Chondrocyte (in vitro differentiated cells): ENCODE data around the gene FBXL7. TPM values are rescaled to one million over a fixed set of nuclear protein-coding genes. Genes with fewer than 3 reads are reported as not detected.

Experiments used
- DNase-seq: peaks from one replicate; pipeline ENCODE4 v3.0.0; 2021; ENCODE audit warnings: mixed read lengths, low spot score
- H3K27ac Mint-ChIP-seq: one replicate; pipeline ENCODE4 v1.8.0; 2021; ENCODE audit warnings: mild to moderate bottlenecking, moderate library complexity, mixed read lengths; ENCODE audit not compliant: unreplicated experiment
- H3K27me3 Mint-ChIP-seq: 2 replicates; pipeline ENCODE4 v1.8.0; 2021; ENCODE audit warnings: low read depth, mixed read lengths
- H3K36me3 Mint-ChIP-seq: 2 replicates; pipeline ENCODE4 v1.8.0; 2021; ENCODE audit warnings: low read depth, mixed read lengths
- H3K4me1 Mint-ChIP-seq: 2 replicates; pipeline ENCODE4 v1.8.0; 2021; ENCODE audit warnings: low read depth, mild to moderate bottlenecking, mixed read lengths
- H3K4me3 Mint-ChIP-seq: one replicate; pipeline ENCODE4 v1.8.0; 2021; ENCODE audit warnings: mild to moderate bottlenecking, moderate library complexity, mixed read lengths; ENCODE audit not compliant: unreplicated experiment
- H3K9me3 Mint-ChIP-seq: 2 replicates; pipeline ENCODE4 v1.8.0; 2021; ENCODE audit warnings: low read depth, mixed read lengths
- CTCF ChIP-seq: fragments of 200-600 bp; sonication (generic); IDR thresholded peaks from 2 replicates; pipeline ENCODE4 v1.5.0; 2021; ENCODE audit warnings: antibody characterized with exemption, mild to moderate bottlenecking, moderate library complexity
- total RNA-seq: library from RNA; stranded (reverse); gene quantifications from 3 replicates; pipeline ENCODE4 v1.2.1, GENCODE V29; 2021

FBXL7 gene
- total RNA-seq, 1 donor from 2014 or later = 32.6 TPM

- TF ChIP-seq CTCF = no peak
- Mint-ChIP-seq H3K9me3 (peaks cover 15% of the 10 kb centered on the region), H3K4me3 (no peak overlapping the region), H3K4me1 (no peaks in the 10 kb centered on the region), H3K27ac (no peak overlapping the region), H3K36me3 (peaks cover 9% of the 10 kb centered on the region), H3K27me3 (no peaks in the 10 kb centered on the region)
- no peak for DNase-seq
Observed at GRCh38 chr5:15731699-15732098, 231.7 kb downstream of the FBXL7 start.

- TF ChIP-seq CTCF = no peak
- H3K9me3 Mint-ChIP-seq = no peaks in the 10 kb centered on the region
- no peaks in the 10 kb centered on the region for H3K36me3 Mint-ChIP-seq
- DNase-seq = no peak
- H3K4me1 Mint-ChIP-seq = peaks cover 19% of the 10 kb centered on the region
- H3K4me3 Mint-ChIP-seq = no peak overlapping the region
- H3K27ac Mint-ChIP-seq = no peak overlapping the region
- no peaks in the 10 kb centered on the region for H3K27me3 Mint-ChIP-seq
Observed at GRCh38 chr5:15734058-15734457, 234.1 kb downstream of the FBXL7 start.

GRCh38 chr5:15737036-15737821, 237.2 kb downstream of the FBXL7 start:
- H3K4me3 Mint-ChIP-seq = no peak overlapping the region
- no peaks in the 10 kb centered on the region for H3K9me3 Mint-ChIP-seq
- no peaks in the 10 kb centered on the region for H3K36me3 Mint-ChIP-seq
- H3K4me1 Mint-ChIP-seq = peaks cover 44% of the 10 kb centered on the region
- no peak for TF ChIP-seq CTCF
- H3K27me3 Mint-ChIP-seq = no peaks in the 10 kb centered on the region
- no peak for DNase-seq
- H3K27ac Mint-ChIP-seq = no peak overlapping the region

- no peaks in the 10 kb centered on the region for H3K36me3 Mint-ChIP-seq
- no peak for DNase-seq
- H3K9me3 Mint-ChIP-seq = peaks cover 2% of the 10 kb centered on the region
- no peak overlapping the region for H3K4me3 Mint-ChIP-seq
- no peak for TF ChIP-seq CTCF
- peaks cover 44% of the 10 kb centered on the region for H3K4me1 Mint-ChIP-seq
- H3K27me3 Mint-ChIP-seq = no peaks in the 10 kb centered on the region
- no peak overlapping the region for H3K27ac Mint-ChIP-seq
Observed at GRCh38 chr5:15737871-15738664, 238.1 kb downstream of the FBXL7 start.

GRCh38 chr5:15740383-15740782, 240.4 kb downstream of the FBXL7 start:
- H3K4me3 Mint-ChIP-seq = no peak overlapping the region
- no peak for DNase-seq
- H3K4me1 Mint-ChIP-seq = peaks cover 44% of the 10 kb centered on the region
- H3K27me3 Mint-ChIP-seq = no peaks in the 10 kb centered on the region
- peaks cover 6% of the 10 kb centered on the region for H3K9me3 Mint-ChIP-seq
- TF ChIP-seq CTCF = no peak
- peak overlapping the region; percentile 42 for H3K27ac Mint-ChIP-seq
- no peaks in the 10 kb centered on the region for H3K36me3 Mint-ChIP-seq
